ENCODE measurements around the gene COL1A1. TPM values are rescaled to one million over a fixed set of nuclear protein-coding genes. Genes with fewer than 3 reads are reported as not detected.

Gene COL1A1
- total RNA-seq, 4 donors from 2014 or later = 14.3 to 109 (median 36.6) TPM

GRCh38 chr17:50192144-50192617, 9.2 kb downstream of the COL1A1 start:
- no peak for TF ChIP-seq CTCF (IDR thresholded peaks at IDR 0.05; ENCODE audit: low read depth)

DNA sequence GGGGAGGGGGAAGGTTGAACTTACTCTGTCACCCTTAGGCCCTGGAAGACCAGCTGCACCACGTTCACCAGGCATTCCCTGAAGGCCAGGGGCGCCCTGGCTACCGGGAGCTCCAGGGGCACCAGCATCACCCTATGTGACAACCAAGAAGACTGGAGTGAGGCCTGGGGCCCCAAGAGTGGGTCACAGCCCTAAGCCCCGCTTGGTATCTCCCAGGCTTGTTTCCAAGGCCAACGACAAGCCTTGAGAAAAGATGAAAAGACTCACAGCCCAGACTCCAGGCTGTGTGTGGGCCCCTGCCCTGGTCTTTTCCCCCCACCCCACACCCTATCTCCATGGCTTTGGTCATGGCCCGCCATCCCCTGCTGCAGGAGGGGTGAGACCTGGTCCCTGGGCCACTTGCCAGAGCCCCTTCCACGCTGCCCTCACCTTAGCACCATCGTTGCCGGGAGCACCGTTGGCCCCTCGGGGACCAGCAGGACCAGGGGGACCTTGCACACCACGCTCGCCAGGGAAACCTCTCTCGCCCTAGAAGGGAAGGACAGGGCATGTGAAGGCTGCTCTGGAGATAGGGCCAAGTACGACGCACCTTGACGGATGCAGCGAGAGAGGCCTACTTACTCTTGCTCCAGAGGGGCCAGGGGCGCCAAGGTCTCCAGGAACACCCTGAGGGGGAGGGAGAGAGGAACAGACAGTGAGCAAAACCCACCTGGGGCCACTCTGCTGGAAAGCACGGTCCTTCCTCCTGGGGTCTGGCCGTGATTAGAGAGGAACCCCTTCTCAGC, 9.9 kb downstream of the COL1A1 start:
- TF ChIP-seq CTCF (IDR thresholded peaks at IDR 0.05; ENCODE audit: low read depth) = no peak

DNA sequence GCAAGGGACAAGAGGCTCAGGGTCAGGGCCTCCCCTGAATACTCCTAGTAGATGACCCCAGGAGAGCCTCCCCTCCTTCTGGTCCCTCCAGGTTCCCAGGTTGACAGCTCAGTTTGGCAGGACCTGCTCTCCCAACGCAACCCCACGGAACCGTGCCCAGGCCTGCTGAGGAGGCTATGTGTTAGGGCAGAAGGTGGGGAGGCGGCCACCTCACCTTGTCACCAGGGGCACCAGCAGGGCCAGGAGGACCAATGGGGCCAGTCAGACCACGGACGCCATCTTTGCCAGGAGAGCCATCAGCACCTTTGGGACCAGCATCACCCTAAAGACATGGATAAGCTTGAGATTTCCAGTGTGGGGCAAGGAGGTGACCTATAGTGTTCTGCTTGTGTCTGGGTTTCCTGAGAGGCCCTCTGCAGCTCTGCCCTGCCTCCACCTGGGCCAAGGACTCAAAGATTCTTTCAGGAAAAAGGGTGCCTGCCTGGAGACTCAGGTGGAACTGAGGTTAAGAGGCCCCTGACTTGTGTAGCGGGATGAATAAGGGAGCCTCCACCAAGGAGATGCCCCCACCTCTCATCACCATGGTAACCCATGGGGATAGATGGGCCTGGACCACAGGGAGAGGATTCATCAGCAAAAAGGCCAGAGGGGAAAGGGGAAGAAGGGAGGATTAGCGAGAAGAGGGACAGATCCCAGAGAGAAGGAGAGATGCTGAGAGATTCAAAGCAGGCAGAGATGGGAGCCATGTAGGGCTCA, 10.7 kb downstream of the COL1A1 start:
- no peak for TF ChIP-seq CTCF (IDR thresholded peaks at IDR 0.05; ENCODE audit: low read depth)

GRCh38 chr17:50190293-50190602, 11.2 kb downstream of the COL1A1 start:
- no peak for TF ChIP-seq CTCF (IDR thresholded peaks at IDR 0.05; ENCODE audit: low read depth)

DNA sequence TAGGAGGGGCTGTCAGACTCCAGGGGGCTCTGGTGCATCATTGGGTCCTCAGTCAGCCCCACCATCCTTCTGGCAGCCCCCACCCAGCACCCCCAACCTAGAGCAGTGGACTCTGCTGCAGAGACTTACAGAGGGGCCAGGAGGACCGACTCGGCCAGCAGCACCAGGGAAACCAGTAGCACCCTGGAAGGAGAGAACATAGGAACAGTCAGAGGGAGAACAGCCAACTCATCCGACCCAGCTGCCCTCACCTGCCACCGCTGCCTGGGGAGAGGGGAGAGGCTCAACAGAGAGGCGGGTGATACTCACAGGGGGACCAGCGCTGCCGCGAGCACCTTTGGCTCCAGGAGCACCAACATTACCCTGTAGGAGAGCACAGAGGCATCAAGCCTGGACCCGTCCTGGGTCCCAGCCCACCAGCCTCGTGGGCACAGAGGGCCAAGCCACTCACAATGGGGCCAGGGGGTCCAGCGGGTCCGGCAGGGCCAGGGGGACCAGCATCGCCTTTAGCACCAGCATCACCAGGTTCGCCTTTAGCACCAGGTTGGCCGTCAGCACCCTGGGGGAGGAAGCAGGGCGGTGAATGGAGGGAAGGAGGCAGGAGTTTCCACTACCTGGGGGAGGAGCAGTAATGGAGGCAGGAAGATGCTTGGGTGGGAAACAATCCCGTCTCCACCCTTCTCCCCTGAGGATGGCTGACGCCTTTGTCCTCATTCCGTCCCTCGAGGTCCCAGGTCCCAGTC, 11.7 kb downstream of the COL1A1 start:
- no peak for TF ChIP-seq CTCF (IDR thresholded peaks at IDR 0.05; ENCODE audit: low read depth)

DNA sequence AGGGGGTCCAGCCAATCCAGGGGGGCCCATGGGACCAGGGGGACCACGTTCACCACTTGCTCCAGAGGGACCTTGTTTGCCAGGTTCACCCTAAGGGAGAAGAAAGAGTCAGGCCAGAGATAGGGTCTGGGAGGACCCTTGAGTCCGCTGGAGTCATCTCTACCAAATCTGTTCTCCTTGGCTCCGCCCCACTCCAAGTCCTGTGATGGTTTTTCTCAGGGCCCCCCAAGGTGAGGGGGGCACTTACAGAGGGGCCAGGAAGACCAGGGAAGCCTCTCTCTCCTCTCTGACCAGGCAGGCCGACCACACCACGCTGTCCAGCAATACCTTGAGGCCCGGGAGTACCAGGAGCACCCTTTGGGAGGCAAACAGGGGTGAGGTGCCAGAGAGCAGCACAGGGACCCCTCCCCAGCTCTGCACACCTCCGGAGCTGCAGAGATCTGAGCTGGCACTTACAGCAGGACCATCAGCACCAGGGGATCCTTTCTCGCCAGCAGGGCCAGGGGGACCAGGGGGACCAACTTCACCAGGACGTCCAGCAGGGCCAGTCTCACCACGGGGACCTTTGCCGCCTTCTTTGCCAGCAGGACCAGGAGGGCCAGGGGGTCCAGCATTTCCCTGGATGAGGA, 12.4 kb downstream of the COL1A1 start:
- TF ChIP-seq CTCF (IDR thresholded peaks at IDR 0.05; ENCODE audit: low read depth) = no peak
